ENCODE measurements around the gene ALPI.

The ALPI gene

DNA sequence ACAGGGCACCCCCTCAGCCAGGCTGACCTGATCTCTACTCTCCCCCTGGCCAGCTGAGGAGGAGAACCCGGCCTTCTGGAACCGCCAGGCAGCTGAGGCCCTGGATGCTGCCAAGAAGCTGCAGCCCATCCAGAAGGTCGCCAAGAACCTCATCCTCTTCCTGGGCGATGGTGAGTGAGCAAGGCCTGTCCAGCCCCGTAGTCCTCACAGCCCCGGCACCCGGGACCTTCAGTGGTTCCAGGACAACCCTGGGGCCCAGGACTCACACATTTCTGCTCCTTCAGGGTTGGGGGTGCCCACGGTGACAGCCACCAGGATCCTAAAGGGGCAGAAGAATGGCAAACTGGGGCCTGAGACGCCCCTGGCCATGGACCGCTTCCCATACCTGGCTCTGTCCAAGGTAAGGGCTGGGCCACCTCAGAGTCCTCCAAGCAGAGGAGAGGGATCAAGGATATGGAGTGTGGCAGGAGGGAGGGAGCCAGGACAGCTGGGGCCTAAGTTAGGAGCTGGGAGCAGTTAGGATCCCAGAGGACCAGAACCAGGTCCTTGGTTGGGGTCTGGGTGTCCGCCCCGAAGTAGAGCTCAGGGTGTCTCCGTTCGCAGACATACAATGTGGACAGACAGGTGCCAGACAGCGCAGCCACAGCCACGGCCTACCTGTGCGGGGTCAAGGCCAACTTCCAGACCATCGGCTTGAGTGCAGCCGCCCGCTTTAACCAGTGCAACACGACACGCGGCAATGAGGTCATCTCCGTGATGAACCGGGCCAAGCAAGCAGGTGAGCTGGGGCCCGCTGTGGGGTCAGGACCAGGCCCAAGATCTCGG is 555 bp downstream of the ALPI start:
- Histone ChIP-seq H3K27ac (ENCODE audit: extremely low read depth, low read depth, low read length) (no peak overlapping the region), H3K36me3 (ENCODE audit: control insufficient read depth in 2 of 2, insufficient read depth in 1 of 2, low read length in 2 of 2) (no peaks in the 10 kb centered on the region), H3K9me3 (ENCODE audit: control insufficient read depth, insufficient read depth, low read depth, low read length) (no peaks in the 10 kb centered on the region), H3K4me1 (ENCODE audit: control insufficient read depth, insufficient read depth, low read length) (no peaks in the 10 kb centered on the region), H3K4me3 (ENCODE audit: low read depth, low read length) (no peak overlapping the region)
- TF ChIP-seq REST (tag by site-specific recombination; IDR thresholded peaks at IDR 0.05) = 0 out of 2 replicates have a peak, but pooled peaks have one; percentile 10
- TF ChIP-seq, protein P1, sequence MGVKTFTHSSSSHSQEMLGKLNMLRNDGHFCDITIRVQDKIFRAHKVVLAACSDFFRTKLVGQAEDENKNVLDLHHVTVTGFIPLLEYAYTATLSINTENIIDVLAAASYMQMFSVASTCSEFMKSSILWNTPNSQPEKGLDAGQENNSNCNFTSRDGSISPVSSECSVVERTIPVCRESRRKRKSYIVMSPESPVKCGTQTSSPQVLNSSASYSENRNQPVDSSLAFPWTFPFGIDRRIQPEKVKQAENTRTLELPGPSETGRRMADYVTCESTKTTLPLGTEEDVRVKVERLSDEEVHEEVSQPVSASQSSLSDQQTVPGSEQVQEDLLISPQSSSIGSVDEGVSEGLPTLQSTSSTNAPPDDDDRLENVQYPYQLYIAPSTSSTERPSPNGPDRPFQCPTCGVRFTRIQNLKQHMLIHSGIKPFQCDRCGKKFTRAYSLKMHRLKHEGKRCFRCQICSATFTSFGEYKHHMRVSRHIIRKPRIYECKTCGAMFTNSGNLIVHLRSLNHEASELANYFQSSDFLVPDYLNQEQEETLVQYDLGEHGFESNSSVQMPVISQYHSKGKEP (tag by site-specific recombination; IDR thresholded peaks at IDR 0.05) = no peak
- TF ChIP-seq ZNF670 (tag by site-specific recombination; IDR thresholded peaks at IDR 0.05; ENCODE audit: low read depth) = no peak
- TF ChIP-seq ZBTB49 (tag by site-specific recombination; IDR thresholded peaks at IDR 0.05; ENCODE audit: low read depth) = no peak
- no peak for TF ChIP-seq ZNF571 (tag by site-specific recombination; IDR thresholded peaks at IDR 0.05)
- no peak for TF ChIP-seq ZNF707 (tag by site-specific recombination; IDR thresholded peaks at IDR 0.05)
- TF ChIP-seq GLI2 (tag by site-specific recombination; IDR thresholded peaks at IDR 0.05; ENCODE audit: borderline replicate concordance, low read depth) = no peak
- CTCF ChIA-PET = no interaction called here
- POLR2A ChIA-PET = no interaction called here

DNA sequence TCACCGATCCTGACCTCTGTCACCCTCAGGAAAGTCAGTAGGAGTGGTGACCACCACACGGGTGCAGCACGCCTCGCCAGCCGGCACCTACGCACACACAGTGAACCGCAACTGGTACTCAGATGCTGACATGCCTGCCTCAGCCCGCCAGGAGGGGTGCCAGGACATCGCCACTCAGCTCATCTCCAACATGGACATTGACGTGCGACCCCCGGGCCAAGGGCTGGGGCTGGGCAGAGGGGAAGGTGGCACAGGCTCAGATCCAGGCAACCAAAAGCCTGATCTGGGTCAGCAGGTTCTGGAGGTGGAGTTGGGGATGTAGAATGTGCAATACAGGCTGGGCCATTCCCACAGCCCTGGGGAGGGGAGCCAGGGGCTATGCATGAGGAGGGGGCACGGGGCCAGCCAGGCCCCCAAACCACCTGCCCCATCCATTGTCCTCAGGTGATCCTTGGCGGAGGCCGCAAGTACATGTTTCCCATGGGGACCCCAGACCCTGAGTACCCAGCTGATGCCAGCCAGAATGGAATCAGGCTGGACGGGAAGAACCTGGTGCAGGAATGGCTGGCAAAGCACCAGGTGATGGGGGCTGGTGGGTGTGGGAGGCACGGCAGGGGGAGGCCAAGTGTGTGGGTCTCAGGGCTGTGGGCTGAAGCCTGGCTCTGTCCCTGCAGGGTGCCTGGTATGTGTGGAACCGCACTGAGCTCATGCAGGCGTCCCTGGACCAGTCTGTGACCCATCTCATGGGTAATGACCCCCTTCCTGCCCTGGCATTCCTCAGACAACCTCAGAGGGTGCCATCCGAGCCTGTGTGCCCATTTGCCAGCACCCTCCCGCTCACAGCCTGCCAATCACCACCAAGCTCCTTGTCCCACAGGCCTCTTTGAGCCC is 1.4 kb downstream of the ALPI start:
- peak; percentile 77 for TF ChIP-seq EGR2 (tag by site-specific recombination; IDR thresholded peaks at IDR 0.05; ENCODE audit: low read depth)
- TF ChIP-seq ZFHX2 (tag by site-specific recombination; conservative IDR thresholded peaks at IDR 0.05) = peak; percentile 75
- TF ChIP-seq ZNF785 (tag by site-specific recombination; IDR thresholded peaks at IDR 0.05) = no peak
- ChIA-PET CTCF (interaction anchor here (0.6 to 1.1 kb wide), 4 partner anchors 13 to 440 kb away, joined by 3 to 5 read pairs (median 4); no protein-coding TSS in a partner anchor), POLR2A (no interaction called here)
- no peak overlapping the region for H3K27ac ChIP-seq (ENCODE audit: extremely low read depth, low read depth, low read length)
- H3K4me1 ChIP-seq (ENCODE audit: control insufficient read depth, insufficient read depth, low read length) = no peaks in the 10 kb centered on the region
- no peaks in the 10 kb centered on the region for H3K36me3 ChIP-seq (ENCODE audit: control insufficient read depth in 2 of 2, insufficient read depth in 1 of 2, low read length in 2 of 2)
- no peaks in the 10 kb centered on the region for H3K9me3 ChIP-seq (ENCODE audit: control insufficient read depth, insufficient read depth, low read depth, low read length)
- no peak overlapping the region for H3K4me3 ChIP-seq (ENCODE audit: low read depth, low read length)
